Neural crest cell (in vitro differentiated cells): Measurements from ENCODE around the gene XPO6. TPM values are rescaled to one million over a fixed set of nuclear protein-coding genes. Genes with fewer than 3 reads are reported as not detected.

Experiments used
- DNase-seq: peaks from one replicate; pipeline ENCODE4 v3.0.0; 2021; ENCODE audit warnings: low read depth, mixed read lengths, low spot score
- H3K27ac Mint-ChIP-seq: one replicate; pipeline ENCODE4 v1.8.0; 2021; ENCODE audit warnings: mild to moderate bottlenecking, mixed read lengths; ENCODE audit not compliant: unreplicated experiment
- H3K27me3 Mint-ChIP-seq: 2 replicates; pipeline ENCODE4 v1.8.0; 2021; ENCODE audit warnings: low read depth, mild to moderate bottlenecking, mixed read lengths
- H3K36me3 Mint-ChIP-seq: 2 replicates; pipeline ENCODE4 v1.8.0; 2021; ENCODE audit warnings: low read depth, mild to moderate bottlenecking, mixed read lengths
- H3K4me1 Mint-ChIP-seq: 2 replicates; pipeline ENCODE4 v1.8.0; 2021; ENCODE audit warnings: mixed read lengths
- H3K4me3 Mint-ChIP-seq: one replicate; pipeline ENCODE4 v1.8.0; 2021; ENCODE audit warnings: mild to moderate bottlenecking, mixed read lengths
- H3K9me3 Mint-ChIP-seq: 2 replicates; pipeline ENCODE4 v1.8.0; 2021; ENCODE audit warnings: mixed read lengths
- total RNA-seq: library from RNA; stranded (reverse); gene quantifications from 2 replicates; pipeline ENCODE4 v1.2.1, GENCODE V29; 2021
- TF ChIP-seq, protein P1 (sequence below): fragments of 200-600 bp; sonication (generic); conservative IDR thresholded peaks from 2 replicates; pipeline ENCODE4 v1.5.0; 2021; ENCODE audit warnings: antibody characterized with exemption, mild to moderate bottlenecking

XPO6 gene
- total RNA-seq, 1 donor from 2014 or later = 146 TPM

DNA sequence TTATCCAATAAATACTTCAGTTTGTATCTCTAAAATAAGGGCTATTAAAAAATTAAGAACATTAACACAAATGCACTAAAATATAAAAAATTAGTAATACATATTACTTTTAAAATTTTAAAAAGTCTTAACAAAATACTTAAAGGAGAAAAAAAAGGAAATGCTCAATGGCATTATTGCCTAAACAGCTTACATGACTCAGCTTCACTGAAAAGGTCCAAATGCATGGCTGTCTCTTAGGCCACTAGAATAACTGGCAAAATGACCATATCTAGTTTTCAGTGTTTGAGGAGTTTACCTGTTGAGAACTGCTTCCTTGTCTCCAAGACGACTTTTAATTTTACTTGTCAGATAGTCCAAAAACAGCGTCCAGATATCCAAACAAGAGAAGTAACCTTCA, 66.0 kb downstream of the XPO6 start:
- Mint-ChIP-seq H3K9me3 (no peaks in the 10 kb centered on the region), H3K36me3 (peaks cover 17% of the 10 kb centered on the region), H3K27ac (no peak overlapping the region), H3K4me3 (no peak overlapping the region), H3K4me1 (peaks cover 12% of the 10 kb centered on the region), H3K27me3 (no peaks in the 10 kb centered on the region)
- TF ChIP-seq, protein P1, sequence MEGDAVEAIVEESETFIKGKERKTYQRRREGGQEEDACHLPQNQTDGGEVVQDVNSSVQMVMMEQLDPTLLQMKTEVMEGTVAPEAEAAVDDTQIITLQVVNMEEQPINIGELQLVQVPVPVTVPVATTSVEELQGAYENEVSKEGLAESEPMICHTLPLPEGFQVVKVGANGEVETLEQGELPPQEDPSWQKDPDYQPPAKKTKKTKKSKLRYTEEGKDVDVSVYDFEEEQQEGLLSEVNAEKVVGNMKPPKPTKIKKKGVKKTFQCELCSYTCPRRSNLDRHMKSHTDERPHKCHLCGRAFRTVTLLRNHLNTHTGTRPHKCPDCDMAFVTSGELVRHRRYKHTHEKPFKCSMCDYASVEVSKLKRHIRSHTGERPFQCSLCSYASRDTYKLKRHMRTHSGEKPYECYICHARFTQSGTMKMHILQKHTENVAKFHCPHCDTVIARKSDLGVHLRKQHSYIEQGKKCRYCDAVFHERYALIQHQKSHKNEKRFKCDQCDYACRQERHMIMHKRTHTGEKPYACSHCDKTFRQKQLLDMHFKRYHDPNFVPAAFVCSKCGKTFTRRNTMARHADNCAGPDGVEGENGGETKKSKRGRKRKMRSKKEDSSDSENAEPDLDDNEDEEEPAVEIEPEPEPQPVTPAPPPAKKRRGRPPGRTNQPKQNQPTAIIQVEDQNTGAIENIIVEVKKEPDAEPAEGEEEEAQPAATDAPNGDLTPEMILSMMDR = no peak
- no peak for DNase-seq

DNA sequence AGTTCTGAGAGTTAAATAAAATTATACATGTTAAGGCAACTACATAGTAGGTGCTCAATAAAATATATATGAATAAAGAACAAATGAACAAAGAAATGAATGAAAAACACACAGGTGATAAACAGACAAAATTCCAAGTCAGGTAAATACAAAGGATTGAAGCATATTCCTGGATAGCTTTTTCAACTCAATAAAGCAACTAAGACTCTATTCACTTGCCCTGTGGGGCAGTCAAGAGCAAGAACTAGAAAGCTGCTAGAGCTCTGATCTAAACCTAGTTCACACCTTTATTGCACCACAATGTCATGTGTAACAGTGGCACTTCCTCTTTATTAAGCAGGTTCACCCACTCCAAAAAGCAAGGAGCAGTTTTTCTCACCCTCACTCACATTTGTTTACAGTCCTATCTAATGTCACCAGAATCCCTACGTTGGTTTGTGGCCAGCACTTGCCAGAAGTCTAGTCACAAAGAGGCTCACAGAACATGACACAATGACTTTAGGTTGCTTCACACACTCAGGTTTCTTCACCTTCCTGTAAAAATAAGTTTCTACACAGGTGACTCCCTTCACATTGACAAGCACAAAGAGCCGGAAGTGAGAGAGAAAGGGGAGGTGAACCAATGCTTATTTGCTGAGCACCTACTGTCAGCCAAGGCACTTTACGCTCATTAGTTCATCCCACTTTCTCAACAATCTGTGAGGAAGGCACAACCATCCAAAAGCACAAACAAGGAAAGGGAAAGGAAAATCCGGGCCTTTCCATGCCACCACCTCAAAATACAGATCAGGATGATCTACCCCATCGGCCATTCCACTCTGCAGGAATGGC, 70.8 kb downstream of the XPO6 start:
- H3K36me3 Mint-ChIP-seq = peaks cover 14% of the 10 kb centered on the region
- peak overlapping the region; percentile 2 for H3K27ac Mint-ChIP-seq
- H3K4me3 Mint-ChIP-seq = no peak overlapping the region
- H3K27me3 Mint-ChIP-seq = no peaks in the 10 kb centered on the region
- TF ChIP-seq, protein P1 = no peak
- H3K4me1 Mint-ChIP-seq = peaks cover 23% of the 10 kb centered on the region
- H3K9me3 Mint-ChIP-seq = no peaks in the 10 kb centered on the region
- DNase-seq = no peak

DNA sequence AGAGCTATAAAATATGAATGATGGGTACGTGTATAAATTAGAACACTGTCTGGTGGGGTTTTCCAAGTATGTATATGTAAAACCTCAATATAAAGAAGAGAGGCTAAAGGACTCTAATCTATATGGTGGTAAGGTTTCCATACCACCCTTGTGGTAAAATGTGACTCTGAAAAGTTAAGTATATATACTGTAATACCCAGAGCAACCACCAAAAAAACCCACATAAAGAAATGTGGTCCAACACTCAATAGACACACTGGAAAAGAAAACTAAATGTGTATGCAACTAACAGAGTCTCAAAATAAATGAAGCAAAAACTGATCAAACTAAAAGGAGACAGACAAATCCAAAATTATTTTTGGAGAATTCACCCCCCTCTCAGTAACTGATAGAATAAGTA, 72.2 kb downstream of the XPO6 start:
- Mint-ChIP-seq H3K36me3 (peaks cover 14% of the 10 kb centered on the region), H3K27me3 (no peaks in the 10 kb centered on the region), H3K27ac (no peak overlapping the region), H3K4me3 (no peak overlapping the region), H3K9me3 (no peaks in the 10 kb centered on the region), H3K4me1 (peaks cover 11% of the 10 kb centered on the region)
- no peak for DNase-seq
- TF ChIP-seq, protein P1 = peak; percentile 37

DNA sequence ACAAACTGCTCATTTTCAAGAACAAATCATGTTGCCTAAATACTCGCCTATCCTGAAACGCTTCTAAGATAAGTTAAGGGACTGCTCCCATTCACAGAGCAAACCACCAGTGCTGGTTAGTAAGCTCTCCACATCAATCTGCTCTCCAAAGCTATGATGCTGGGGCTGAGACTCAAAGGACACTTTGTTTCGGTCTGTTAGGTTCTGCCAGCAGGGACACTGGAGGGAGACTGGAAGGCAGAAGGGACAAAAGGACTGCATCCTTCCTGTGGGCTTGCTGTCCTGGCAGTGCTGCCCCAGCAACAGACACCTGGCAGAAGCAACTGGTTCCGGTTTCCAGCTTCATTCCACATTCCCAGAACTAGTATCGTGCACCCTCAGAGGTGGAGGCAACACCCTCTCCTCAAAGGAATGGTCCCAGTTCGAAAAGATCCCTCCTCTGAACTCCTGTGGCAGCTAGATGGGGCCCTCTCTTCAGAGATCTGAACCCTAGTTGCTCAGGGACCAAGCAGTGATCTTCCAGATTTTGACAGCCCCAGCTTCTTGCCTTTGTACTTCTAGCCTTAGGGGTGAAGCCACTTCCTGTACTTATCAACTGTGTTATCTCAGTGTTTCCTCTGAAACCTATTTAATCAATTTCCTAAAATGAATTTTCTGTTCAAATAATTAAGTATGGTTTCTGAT, 74.9 kb downstream of the XPO6 start:
- peak overlapping the region; percentile 40 for H3K27ac Mint-ChIP-seq
- H3K27me3 Mint-ChIP-seq = no peaks in the 10 kb centered on the region
- peaks cover 15% of the 10 kb centered on the region for H3K36me3 Mint-ChIP-seq
- peaks cover 11% of the 10 kb centered on the region for H3K4me1 Mint-ChIP-seq
- no peak for DNase-seq
- TF ChIP-seq, protein P1 = no peak
- no peaks in the 10 kb centered on the region for H3K9me3 Mint-ChIP-seq
- no peak overlapping the region for H3K4me3 Mint-ChIP-seq

DNA sequence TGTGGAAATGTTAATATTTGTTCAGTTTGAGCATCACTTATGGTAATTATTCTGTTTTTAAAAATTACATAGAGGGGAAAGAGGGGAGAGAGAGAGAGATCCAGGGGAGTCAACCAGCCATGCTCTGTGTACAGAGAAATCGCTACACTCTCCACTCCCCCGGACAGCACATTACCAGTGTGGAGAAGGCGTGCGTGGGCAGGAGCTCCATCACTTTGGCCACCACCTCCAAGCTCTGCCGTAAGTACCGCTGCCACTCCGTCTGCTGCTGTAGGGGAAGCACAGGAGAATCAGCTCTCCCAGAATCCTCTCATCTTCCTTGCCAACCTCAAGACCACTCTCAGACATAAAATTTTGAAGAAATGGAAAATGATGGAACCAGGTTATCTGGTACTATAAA, 78.1 kb downstream of the XPO6 start:
- TF ChIP-seq, protein P1 = no peak
- no peaks in the 10 kb centered on the region for H3K9me3 Mint-ChIP-seq
- peak overlapping the region; percentile 37 for H3K27ac Mint-ChIP-seq
- H3K27me3 Mint-ChIP-seq = no peaks in the 10 kb centered on the region
- H3K4me3 Mint-ChIP-seq = no peak overlapping the region
- peaks cover 11% of the 10 kb centered on the region for H3K4me1 Mint-ChIP-seq
- no peak for DNase-seq
- H3K36me3 Mint-ChIP-seq = peaks cover 14% of the 10 kb centered on the region
